Measurements from ENCODE around the gene WNT3A.

WNT3A gene

DNA sequence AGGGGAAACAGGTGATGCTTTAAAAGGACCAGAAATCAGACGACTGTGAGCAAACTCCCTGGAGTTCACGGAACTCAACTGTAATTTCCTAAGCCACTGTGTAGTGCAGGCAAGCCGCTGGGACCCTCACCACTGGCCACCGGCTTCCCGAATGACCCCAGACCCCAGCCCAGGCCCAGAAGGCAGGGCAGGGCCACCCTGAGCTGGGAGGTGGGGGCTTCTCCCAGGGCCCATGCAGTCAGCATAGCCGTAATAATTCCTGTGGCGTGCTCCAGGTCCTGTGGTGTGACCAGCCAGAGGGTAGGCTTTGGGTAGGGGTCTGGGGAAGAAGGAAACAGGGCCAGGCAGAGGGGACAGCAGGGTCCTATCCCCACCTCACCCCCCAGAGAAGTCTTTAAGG lies 72.2 kb downstream of the WNT3A start:
- no peak overlapping the region for H3K27ac ChIP-seq
- TF ChIP-seq ZFX (IDR thresholded peaks at IDR 0.05) = no peak
- TF ChIP-seq, protein P1, sequence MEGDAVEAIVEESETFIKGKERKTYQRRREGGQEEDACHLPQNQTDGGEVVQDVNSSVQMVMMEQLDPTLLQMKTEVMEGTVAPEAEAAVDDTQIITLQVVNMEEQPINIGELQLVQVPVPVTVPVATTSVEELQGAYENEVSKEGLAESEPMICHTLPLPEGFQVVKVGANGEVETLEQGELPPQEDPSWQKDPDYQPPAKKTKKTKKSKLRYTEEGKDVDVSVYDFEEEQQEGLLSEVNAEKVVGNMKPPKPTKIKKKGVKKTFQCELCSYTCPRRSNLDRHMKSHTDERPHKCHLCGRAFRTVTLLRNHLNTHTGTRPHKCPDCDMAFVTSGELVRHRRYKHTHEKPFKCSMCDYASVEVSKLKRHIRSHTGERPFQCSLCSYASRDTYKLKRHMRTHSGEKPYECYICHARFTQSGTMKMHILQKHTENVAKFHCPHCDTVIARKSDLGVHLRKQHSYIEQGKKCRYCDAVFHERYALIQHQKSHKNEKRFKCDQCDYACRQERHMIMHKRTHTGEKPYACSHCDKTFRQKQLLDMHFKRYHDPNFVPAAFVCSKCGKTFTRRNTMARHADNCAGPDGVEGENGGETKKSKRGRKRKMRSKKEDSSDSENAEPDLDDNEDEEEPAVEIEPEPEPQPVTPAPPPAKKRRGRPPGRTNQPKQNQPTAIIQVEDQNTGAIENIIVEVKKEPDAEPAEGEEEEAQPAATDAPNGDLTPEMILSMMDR (conservative IDR thresholded peaks at IDR 0.05) = no peak

GRCh38 chr1:228079601-228080263 lies 72.9 kb downstream of the WNT3A start:
- no peak for TF ChIP-seq ZFX (IDR thresholded peaks at IDR 0.05)
- TF ChIP-seq, protein P1 (conservative IDR thresholded peaks at IDR 0.05) = no peak
- no peak overlapping the region for H3K27ac ChIP-seq

DNA sequence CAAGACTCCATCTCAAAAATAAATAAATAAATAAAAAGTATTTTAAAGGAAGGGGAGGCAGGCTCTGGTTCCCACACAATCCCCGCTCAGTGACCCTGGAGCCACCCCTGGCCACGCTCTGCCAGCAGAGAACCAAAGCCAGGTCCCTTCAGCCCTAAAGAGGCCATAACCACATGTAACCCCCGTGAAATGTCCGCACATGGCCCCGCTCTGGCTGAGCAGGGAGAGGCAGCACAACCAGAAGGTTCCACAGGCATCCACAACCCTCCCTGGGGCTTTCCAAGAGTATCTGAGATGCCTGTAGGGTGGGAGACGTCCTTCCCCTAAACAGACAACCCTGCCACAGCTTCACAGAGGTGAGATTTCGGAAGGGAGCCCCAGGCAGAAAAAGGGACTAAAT lies 74.3 kb downstream of the WNT3A start:
- TF ChIP-seq, protein P1 (conservative IDR thresholded peaks at IDR 0.05) = no peak
- TF ChIP-seq ZFX (IDR thresholded peaks at IDR 0.05) = no peak
- H3K27ac ChIP-seq = peak overlapping the region; percentile 99

GRCh38 chr1:228081578-228082213 lies 74.9 kb downstream of the WNT3A start:
- H3K27ac ChIP-seq = peak overlapping the region; percentile 99
- peak; percentile 45; the same call in 1 of the 2 replicates for TF ChIP-seq ZFX (IDR thresholded peaks at IDR 0.05)
- TF ChIP-seq, protein P1 (conservative IDR thresholded peaks at IDR 0.05) = no peak

- H3K27ac ChIP-seq = peak within 1 kb of the TSS; percentile 99
- 0 out of 2 replicates have a peak, but pooled peaks have one; percentile 43 for TF ChIP-seq ZFX (IDR thresholded peaks at IDR 0.05)
- TF ChIP-seq, protein P1 (conservative IDR thresholded peaks at IDR 0.05) = no peak
Observed at GRCh38 chr1:228082214-228082917, 75.6 kb downstream of the WNT3A start, which contains the start of gene ARF1. ARF1 (plus strand) TSS chr1:228082708; CDS start chr1:228097115, 14,407 bp downstream.

DNA sequence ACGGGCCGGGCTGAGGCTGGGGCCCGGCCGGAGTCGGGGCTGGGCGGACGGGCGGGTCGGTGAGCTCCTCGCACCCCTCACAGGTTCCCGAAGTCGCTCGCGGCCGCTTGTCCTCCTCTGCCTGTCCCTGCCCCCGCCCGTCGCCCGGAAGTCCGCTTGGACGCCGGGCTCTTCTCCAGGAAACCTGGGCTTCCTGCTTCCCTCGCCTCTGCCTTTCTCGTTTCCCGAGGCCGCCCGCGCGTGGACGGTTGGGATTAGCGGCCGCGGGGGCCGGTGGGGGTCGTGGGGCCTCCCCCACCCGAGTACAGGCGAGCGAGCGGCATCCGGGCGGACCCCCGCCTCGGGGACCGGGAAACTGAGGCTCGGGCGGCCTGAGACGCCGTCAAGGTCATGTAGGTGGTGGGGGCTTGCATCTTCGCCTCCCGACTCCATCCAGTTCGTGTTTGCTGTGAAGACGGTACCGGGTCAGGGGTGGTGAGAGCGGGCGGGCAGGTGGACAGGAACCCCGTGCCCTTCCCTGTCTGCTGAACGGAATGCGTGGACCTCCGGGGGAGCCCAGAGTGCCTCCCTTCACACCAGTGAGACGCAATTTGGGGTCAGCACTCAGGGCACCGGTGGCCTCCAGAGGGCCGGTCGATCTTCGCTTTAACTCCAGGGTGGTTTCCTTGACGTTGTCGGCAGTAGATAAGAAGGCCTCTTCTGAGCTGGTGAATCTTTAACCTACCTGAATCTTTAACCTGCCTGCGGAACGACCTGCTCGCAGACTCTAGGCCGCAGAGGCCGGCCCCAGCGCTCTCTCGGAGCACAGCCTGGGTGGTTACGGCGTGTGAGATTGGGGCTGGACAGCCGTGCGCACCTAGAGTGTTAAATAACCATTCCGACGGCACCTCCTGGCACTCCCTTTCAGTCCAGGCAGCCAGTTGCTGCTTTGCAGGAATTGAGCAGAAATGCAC lies 76.4 kb downstream of the WNT3A start:
- TF ChIP-seq ZFX (IDR thresholded peaks at IDR 0.05) = peak; percentile 42
- TF ChIP-seq, protein P1 (conservative IDR thresholded peaks at IDR 0.05) = no peak
- H3K27ac ChIP-seq = peak overlapping the region; percentile 99

Data from C4-2B (cell line).